ENCODE measurements around the gene PCDHGB5.

PCDHGB5 gene

GRCh38 chr5:141440341-141440740 lies 42.6 kb downstream of the PCDHGB5 start:
- Histone ChIP-seq H3K9me3 (ENCODE audit: control insufficient read depth in 5 of 5, low read length in 5 of 5) (peaks cover 5 to 39% (median 26%) of the 10 kb centered on the region in 5 donors), H3K27me3 (ENCODE audit: control insufficient read depth in 5 of 5, insufficient read depth in 4 of 5, low read length in 5 of 5) (no peaks in the 10 kb centered on the region), H3K36me3 (ENCODE audit: control insufficient read depth in 5 of 5, insufficient read depth in 5 of 5, low read length in 5 of 5) (peaks cover 0 to 3% (median 0%) of the 10 kb centered on the region in 5 donors), H3K9ac (ENCODE audit: low read length in 5 of 5) (no peak overlapping the region), H3K4me3 (ENCODE audit: low read depth in 1 of 5, low read length in 5 of 5) (no peak overlapping the region), H3K4me1 (ENCODE audit: control insufficient read depth in 5 of 5, insufficient read depth in 5 of 5, low read length in 5 of 5) (no peaks in the 10 kb centered on the region), H3K27ac (ENCODE audit: low read depth, low read length) (no peak overlapping the region)

DNA sequence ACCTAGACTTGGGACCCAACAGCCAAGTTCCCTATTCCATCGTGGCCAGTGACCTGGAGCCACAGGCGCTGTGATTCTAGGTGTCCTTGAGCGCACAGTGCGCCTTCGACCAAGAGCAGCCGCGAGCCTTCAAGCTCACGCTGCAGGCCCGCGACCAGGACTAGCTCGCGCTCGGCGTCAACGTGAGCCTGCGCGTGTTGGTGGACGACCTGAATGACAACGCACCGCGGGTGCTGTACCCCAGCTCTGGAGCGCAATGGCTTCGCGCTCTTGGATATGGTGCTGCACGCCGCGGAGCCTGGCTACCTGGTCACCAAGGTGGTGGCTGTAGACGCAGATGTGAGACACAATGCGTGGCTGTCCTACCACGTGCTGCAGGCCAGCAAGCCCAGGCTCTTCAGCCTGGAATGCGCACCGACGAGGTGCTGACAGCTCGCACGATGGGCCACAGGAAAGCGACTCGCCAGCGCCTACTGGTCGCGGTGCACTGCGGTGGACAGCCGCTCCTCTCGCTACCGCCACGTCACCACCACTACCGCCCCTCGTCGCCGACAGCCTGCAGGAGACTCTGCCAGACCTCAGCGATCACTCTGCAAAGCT lies 43.9 kb downstream of the PCDHGB5 start:
- peaks cover 0 to 3% (median 0%) of the 10 kb centered on the region in 5 donors for H3K36me3 ChIP-seq (ENCODE audit: control insufficient read depth in 5 of 5, insufficient read depth in 5 of 5, low read length in 5 of 5)
- H3K9ac ChIP-seq (ENCODE audit: low read length in 5 of 5): no peak overlapping the region
- H3K4me1 ChIP-seq (ENCODE audit: control insufficient read depth in 5 of 5, insufficient read depth in 5 of 5, low read length in 5 of 5): no peaks in the 10 kb centered on the region
- peak overlapping the region in 4 of 5 donors; percentile 11 to 24 (median 14) for H3K4me3 ChIP-seq (ENCODE audit: low read depth in 1 of 5, low read length in 5 of 5)
- H3K27ac ChIP-seq (ENCODE audit: low read depth, low read length): no peak overlapping the region
- peaks cover 5 to 33% (median 19%) of the 10 kb centered on the region in 5 donors for H3K9me3 ChIP-seq (ENCODE audit: control insufficient read depth in 5 of 5, low read length in 5 of 5)
- no peaks in the 10 kb centered on the region for H3K27me3 ChIP-seq (ENCODE audit: control insufficient read depth in 5 of 5, insufficient read depth in 4 of 5, low read length in 5 of 5)

All from subcutaneous abdominal adipose tissue (tissue), 5 donors.